HG03521 (cell line): ENCODE results near the gene SMURF1.
A peak's percentile ranks its signal among the peaks of the same experiment; 100 is the strongest.
"Not testable (repeated sequence)": the region's sequence is repeated elsewhere in the genome, so short reads cannot be mapped to it uniquely, and the experiment has no call there.

Experiments
- ATAC-seq: cut with Tn5 transposase; IDR thresholded peaks from one replicate; pipeline ENCODE4 v1.9.1; 2021; ENCODE audit warnings: mild to moderate bottlenecking, moderate library complexity; ENCODE audit not compliant: unreplicated experiment

Gene SMURF1

DNA sequence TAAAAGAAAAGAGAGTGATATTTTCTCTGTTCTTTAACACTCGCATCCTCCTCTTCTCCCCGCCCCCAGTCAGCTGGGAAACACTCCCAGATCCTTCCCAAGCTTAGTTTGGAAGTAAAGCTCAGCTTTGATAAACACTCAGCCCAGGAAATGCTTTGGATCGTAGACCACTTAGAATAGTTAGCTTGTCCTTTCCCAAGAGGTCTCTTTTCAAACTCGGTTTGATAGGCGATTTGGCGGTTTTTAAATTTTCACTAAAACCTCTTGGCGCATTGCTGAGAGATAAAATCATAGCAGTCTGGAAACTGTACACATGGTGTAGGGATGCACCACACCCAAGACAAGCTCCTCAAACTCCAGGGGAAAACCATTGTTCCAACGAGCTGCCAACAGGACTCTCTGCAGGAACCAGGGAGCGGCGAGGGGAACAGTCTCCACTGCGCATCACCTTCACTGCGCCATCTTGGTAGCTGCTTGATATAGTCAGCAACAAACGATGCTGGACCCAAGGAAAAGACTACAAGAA lies 22.3 kb downstream of the SMURF1 start:
- no peak for ATAC-seq

DNA sequence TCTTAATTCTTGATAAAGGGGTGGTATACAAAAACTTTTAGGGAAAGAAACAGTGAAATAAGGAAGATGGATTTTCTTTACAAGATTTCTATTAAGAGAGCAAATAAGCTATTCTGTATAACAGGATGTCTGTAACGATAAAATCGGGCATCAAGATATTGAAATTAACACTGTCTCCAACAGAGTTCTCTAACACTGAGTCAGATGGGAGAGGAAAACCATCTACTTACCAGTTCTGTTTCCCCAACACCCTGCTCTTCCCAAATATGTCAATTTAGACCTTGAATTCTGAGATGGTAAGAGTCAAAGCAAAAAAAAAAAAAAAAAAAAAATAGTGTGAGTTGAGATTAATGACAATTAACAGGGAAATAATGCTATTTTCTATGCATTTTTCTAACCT lies 23.0 kb downstream of the SMURF1 start:
- ATAC-seq, result no peak

DNA sequence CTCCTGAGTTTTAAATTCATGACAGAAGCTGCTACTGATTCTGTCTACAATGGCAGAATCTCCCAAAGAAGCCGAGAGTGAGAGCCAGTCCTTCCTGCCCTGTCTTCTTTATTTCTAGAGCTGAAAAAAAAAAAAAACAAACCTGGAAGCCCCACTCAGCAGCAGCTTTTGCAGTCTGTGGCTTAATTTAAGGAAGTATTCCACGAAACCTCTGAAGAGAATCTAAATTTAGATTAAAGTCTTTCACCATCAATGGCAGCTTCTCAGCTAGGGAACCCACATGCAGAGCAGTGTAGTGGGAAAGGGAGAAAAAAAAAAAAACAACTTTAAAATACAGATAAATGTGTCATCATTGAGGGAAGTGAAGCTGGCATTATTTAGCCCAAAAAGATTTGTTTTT lies 23.4 kb downstream of the SMURF1 start:
- no peak for ATAC-seq

DNA sequence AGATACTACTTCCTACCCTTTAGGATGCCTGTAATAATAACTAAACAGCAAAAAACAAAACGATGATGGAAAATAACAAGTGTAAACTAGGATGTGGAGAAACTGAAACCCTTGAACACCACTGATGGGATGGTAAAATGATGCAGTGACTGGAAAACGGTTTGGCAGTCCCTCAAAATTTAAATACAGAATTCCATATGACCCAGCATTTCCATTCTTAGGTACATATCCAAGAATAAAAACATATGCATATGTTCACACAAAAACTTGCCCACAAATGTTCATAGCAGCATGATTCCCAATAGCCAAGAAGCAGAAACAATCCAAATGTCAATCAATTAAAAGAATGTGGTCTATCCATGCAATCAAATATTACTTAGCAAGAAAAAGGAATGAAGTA lies 25.8 kb downstream of the SMURF1 start:
- ATAC-seq, result no peak

DNA sequence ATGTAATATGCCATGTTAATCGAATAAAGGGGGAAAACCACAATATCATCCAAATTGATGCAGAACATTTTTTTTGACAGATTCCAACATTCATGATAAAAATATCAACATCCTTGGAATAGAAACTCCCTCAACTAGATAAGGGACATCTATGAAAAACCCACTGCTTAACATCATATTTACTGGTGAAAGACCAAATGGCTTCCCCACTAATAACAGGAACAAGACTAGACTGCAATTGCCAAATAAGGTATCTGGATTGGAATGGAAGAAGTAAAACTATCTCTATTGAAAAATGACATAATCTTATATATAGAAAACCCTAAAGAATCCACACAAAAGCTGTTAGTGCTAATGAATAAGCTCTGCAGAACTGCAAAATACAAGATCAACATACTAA lies 27.8 kb downstream of the SMURF1 start:
- no peak for ATAC-seq

DNA sequence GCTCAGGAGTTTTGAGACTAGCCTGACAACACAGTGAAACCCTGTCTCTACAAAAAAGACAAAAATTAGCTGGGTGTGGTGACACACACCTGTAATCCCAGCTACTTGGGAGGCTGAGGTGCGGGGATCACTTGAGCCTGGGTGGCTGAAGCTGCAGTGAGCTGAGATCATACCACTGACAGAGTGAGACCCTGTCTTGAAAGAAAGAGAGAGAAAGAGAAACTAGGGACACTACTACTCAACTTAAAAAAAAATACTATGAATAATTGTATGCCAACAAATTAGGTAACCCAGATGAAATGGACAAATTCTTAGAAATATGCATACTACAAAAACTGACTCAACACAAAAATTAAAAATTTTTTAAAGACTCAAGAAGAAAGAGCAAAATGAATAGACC lies 28.5 kb downstream of the SMURF1 start:
- ATAC-seq, result no peak

DNA sequence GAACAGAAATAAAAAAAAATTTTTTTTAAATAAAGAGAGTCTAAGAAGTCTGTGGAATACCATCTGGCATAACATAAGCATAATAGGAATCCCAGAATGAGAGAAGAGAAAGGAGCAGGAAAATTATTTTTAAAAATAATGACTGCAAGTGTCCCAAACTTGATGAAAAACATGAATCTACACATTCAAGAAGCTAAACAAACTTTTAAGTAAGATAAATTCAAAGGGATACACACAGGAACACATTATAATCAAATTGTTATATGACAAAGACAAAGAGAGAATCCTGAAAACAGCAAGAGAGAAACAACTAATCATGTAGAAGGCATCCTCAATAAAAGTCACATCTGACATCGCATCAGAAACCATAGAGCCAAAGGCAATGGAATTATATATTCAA lies 30.9 kb downstream of the SMURF1 start:
- ATAC-seq, result no peak

DNA sequence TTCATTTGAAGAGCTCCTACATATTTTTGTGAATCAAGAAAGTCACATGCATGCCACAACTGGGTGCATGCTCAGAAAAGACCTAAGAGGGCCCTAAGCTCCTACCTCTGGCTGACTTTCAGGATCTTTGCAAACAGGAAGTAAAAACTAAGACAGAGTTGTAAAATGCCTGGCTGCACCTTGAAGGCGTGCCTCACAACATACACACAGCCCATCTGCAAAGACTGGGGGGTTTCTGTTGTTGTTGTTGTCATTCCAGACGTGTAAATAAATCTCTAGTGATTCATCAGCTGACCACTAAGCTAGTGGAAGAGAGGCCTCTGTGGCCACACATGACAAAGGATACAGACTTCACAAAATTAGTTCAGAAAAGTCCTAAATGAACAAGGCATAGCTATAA lies 31.8 kb downstream of the SMURF1 start:
- peak; percentile 62 for ATAC-seq

DNA sequence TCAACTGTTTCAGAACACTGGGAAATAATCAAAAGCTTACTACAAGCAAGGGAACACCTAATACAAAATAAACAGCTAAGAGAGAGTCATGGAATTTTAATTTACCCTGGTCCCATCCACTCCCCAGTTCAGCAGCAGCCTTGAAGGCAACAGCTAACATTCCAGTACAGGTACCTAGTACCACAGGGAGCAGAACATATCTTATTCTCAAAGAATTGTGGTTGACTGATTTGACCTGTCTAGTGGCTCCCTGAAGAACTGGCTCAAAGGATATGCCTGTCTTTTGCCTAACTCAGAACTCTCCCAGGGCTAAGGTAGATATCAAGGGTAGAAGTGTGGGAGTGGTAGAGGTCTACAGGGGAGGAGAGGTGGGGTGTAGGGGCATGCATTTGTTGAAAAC lies 32.3 kb downstream of the SMURF1 start:
- ATAC-seq, result no peak

DNA sequence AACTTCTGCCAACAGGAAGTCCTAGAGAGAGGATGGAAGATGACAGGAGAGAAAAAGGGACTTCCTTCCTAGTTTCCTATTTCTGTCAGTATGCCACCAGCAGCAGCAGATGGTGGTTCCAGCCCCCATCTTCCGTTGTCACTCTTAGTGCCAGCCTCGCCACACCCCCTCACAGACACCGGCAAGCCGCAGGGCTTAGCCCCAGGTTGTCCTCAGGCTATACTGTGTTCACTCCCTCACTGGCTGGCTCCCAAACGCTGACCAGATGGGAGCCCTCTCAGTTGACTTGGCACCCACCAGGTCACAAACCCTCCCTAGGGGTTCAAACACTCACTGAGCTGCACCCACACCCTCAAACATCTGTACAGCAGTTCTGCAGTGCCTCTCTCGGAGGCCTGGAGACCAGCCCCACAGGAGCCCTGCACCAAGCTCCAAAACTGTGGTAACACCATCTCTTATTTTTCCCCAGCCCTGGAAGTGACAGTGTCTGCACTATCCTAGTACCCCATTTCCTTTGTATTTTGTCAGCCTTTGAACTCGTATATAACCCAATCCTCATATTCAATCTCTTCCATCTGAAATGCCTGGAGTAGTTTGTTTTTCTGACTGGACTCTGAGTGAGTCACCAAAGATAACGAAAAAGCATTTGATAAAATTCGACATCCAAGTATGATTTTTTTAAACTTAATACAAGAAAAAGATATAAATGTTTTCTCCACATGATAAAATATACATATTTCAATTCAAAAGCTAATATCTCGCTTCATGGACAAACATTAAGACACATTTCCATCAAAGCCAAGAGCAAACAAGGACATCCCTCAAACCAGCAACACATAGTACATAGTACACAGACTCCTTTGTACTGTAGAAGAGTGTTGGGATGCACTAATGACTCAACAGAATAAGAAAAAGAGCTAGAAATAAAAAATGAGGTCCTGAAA lies 34.5 kb downstream of the SMURF1 start:
- ATAC-seq, result no peak

DNA sequence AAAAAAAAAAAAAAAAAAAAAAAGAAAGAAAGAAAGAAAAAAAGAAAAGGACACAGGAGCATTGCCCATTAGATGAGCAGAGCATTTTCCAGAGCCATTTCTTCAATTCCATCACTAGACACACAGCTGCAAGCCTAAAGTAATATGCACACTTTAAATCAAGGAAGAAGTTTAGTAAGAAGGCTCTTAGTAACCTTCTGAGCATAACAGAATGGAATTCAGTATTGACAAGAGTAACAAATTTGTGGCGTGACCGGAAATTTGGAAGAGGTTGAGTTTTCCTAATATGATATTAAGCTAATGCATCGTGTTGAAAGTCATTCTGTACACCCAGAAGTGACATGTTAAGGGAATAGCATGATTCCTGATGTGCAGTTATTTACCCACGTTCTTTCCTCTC lies 35.3 kb downstream of the SMURF1 start:
- ATAC-seq, result no peak

DNA sequence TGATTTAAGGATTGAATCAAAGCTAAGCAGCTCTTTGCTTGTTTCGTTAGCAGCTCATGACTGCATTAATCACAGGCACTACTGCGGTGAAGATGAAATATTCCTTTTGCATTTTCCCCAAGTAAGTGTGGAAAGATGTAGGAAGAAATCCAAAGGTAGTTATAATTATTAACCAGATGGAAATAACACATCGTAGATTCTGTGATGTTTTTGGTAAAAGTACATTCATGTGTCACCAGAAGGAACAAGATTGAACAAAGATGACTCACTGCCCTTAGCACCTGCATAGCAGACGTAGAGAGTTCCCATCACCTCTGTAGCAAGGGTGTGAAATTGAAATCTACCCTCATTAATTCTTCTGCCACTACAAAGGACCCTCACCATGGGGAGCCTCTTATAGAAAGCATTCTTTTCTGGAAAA lies 37.1 kb downstream of the SMURF1 start:
- no peak for ATAC-seq

DNA sequence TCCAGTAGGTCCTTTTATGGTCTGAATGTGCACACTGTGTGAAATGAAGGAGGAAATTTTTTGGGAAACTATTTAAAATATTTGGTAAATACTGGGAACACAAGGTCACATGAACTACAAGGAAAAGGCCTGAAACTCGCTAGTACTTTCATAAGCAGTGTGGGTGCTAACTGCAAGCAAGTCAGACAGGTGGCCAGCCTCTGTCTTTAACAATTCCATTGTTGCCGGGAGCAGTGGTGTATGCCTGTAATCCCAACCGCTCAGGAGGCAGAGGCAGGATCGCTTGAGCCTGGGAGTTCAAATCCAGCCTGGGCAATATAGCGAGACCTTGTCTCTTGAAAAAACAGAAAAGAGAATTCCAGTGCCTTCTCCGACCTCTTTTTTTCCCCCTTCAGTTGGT lies 37.5 kb downstream of the SMURF1 start:
- no peak for ATAC-seq

DNA sequence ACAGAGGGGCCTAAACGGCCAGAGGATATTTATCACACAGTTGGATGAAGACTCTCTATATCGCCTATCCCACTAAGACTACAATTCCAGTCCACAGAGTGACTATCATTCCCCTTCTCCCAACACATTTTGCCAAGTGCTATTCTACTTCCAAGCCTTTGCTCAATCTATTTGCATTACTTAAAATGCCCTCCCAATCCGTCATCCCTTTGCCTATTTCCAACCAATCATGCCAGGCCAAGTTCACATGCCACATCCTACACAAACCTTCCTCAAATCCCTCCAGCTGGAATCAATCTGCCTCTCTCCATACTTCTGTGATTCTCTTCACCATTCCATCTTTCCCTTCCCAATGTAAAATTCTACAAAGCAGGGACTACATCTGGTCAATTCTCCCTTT lies 38.2 kb downstream of the SMURF1 start:
- ATAC-seq, result no peak

DNA sequence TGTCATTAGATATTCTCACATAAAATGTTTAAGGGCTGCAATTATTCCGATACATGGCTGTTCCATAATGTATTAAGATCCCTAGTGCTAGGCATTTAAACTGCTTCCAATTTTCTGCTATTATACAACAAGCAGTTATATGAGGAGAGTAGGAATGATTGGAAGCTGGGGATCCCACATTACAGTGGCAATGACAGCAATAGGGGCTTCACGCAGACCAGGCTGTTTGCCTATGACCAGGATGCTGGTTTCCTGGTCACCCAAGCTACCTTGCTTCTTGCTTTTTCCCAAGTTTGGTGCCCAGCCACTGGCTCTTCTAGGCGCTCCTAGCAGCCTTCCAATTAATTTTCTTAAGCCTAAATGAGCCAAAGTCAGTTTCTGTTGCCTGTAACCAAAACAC lies 39.3 kb downstream of the SMURF1 start:
- ATAC-seq, result no peak

DNA sequence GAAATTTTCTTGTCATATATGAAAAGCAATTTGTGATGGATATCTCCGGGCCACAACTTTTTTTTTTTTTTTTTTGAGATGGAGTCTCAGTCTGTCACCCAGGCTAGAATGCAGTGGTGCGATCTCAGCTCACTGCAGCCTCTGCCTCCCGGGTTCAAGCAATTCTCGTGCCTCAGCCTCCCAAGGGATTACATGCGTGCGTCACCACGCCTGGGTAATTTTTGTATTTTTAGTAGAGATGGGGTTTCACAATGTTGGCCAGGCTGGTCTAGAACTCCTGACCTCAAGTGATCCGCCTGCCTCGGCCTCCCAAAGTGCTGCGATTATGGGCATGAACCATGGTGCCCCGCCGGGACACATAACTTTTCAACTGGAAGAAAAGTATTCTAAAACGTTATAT lies 40.1 kb downstream of the SMURF1 start:
- ATAC-seq, result not testable (repeated sequence)

DNA sequence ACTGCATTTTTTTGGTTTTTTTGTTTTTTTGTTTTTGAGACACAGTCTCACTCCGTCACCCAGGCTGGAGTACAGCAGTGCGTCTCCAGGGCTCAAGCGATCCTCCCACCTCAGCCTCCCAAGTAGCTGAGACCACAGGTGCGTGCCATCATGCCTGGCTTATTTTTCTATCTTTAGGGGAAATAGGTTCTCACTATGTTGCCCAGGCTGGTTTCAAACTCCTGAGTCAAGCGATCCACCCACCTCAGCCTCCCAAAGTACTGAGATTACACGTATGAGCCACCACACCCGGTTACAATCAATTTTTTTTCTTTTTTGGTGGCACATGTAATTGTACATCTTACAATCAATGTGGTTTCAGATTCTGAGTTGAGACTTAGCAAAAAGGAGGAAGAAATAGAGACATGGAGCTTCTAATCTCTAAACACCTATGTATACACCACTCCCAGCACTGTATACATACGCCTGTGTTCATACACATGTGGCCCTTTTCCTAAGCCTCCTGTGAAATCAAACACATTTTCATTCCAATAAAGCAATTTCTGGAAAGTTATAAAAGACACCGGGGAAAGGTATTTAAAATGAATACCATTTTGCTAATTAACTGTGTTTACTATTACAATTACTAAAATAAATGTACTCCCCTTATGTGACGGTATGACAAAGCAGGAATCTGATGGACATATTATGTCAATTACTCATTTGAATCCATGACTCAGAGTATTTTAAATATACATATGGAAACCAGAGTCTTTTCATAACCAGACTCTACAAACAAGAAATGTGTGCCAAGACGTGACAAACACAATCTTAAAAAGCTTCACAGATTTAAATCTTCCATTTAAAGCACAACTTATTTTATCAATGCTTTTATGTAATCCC lies 40.9 kb downstream of the SMURF1 start:
- no peak for ATAC-seq

DNA sequence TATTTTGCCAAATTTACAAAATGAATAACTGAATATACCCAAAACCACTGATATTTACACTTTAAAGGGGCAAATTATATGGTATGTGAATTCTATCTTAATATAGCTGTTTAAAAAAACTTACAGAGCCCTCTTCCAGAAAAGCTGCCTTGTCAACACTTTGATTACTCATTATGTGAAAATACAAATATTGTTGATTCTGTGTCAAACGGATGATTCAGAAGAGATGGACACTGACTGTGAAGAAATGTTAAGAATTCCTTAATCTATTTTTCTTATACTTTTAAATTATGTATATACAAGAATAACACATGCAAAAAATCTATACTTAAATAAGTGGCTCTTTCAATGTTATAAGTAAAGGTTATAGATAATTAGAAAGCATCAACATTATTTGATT lies 41.5 kb downstream of the SMURF1 start:
- ATAC-seq, result no peak

DNA sequence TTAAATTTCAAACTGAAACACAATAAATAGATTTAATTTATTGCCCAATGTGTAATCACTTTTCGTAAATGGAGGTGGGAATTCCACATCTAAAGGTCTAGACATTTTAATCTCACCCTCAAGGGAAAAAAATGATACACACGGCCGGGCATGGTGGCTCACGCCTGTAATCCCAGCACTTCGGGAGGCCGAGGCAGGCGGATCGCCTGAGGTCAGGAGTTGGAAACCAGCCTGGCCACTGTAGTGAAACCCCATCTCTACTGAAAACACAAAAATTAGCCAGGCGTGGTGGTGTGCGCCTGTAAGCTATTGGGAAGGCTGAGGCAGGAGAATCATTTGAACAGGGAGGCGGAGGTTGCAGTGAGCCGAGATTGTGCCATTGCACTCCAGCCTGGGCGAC lies 42.4 kb downstream of the SMURF1 start:
- ATAC-seq, result not testable (repeated sequence)

DNA sequence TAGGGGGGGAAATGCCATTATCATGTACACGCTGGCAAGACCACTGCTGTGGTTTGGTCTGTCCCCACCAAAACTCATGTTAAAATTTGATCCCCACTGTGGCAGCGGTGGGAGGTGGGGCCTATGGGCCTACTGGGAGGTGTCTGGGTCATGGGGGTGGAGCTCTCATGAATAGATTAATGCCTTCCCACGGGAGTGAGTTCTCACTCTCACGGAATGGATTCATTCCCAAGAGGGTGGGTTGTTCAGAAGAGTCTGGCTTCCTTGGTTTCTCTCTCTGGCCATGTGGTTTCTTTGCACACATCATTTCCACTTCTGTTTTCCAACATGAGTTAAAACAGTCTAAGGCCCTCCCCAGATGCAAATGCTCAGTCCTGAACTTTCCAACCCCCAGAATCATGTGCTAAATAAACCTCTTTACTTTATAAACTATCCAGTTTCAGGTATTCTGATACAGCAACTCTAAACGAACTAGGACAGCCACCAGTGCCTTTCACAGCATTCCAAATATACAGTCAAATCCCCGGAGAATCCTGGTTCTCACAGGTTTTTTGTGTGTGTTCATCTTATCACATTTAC lies 44.3 kb downstream of the SMURF1 start:
- no peak for ATAC-seq

DNA sequence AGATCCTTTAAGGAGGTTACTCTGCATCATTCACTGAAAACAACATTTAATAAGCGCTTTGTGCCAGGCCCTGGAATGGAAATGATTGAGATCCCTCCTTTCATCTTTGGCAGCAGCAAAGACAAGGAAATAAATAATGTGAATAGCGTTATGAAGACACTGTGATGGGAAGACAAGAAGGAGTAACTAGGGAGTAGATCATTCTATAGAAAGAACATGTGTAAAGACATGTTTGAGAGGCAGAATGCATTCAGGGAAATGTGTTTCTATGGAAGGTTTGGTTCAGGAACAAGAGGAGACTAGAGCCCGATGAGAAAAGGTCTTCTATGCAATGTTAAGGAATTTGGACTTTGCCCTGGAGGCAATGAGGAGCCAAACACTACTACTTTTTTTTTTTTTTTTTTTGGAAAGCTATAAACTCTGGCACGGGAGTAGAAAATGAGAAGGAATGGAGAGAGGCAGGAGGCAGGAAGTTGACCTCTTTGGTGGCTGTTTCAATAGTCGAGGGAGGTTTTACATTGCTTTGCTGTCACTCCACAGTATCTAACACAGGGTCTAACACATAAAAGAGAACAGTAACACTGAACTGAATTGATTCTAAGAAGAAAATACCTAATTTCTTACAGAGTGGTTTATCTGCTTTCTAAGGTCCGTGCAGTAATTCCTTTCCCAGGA lies 44.9 kb downstream of the SMURF1 start:
- no peak for ATAC-seq
